Mesothelial cell of epicardium (in vitro differentiated cells): ENCODE results near the gene UGT1A8. TPM values are rescaled to one million over a fixed set of nuclear protein-coding genes. Genes with fewer than 3 reads are reported as not detected.
"Not testable (repeated sequence)": the region's sequence is repeated elsewhere in the genome, so short reads cannot be mapped to it uniquely, and the experiment has no call there.

ENCODE experiments used
- DNase-seq, 2 experiments: peaks; one replicate each; pipeline ENCODE4 v3.0.0; 2021; ENCODE audit warnings: low spot score in 2 of 2; ENCODE audit not compliant: unreplicated experiment in 2 of 2
- H3K27ac Mint-ChIP-seq: 2 replicates; pipeline ENCODE4 v1.8.0; 2021; ENCODE audit warnings: mixed read lengths
- H3K27me3 Mint-ChIP-seq: 2 replicates; pipeline ENCODE4 v1.8.0; 2021; ENCODE audit warnings: low read depth, mixed read lengths
- H3K36me3 Mint-ChIP-seq: 2 replicates; pipeline ENCODE4 v1.8.0; 2021; ENCODE audit warnings: mixed read lengths
- H3K4me1 Mint-ChIP-seq: 2 replicates; pipeline ENCODE4 v1.8.0; 2021; ENCODE audit warnings: mixed read lengths
- H3K4me3 Mint-ChIP-seq: 2 replicates; pipeline ENCODE4 v1.8.0; 2021; ENCODE audit warnings: mild to moderate bottlenecking, moderate library complexity, mixed read lengths
- H3K9me3 Mint-ChIP-seq: 2 replicates; pipeline ENCODE4 v1.8.0; 2021; ENCODE audit warnings: mixed read lengths
- total RNA-seq: library from RNA; stranded (reverse); gene quantifications from 3 replicates; pipeline ENCODE4 v1.2.1, GENCODE V29; 2021
- TF ChIP-seq, protein P1 (sequence below): fragments of 200-600 bp; sonication (generic); IDR thresholded peaks from one replicate; pipeline ENCODE4 v1.5.0; 2021; ENCODE audit warnings: antibody characterized with exemption; ENCODE audit not compliant: unreplicated experiment

Gene UGT1A8
- total RNA-seq, 1 donor from 2014 or later: not detected

DNA sequence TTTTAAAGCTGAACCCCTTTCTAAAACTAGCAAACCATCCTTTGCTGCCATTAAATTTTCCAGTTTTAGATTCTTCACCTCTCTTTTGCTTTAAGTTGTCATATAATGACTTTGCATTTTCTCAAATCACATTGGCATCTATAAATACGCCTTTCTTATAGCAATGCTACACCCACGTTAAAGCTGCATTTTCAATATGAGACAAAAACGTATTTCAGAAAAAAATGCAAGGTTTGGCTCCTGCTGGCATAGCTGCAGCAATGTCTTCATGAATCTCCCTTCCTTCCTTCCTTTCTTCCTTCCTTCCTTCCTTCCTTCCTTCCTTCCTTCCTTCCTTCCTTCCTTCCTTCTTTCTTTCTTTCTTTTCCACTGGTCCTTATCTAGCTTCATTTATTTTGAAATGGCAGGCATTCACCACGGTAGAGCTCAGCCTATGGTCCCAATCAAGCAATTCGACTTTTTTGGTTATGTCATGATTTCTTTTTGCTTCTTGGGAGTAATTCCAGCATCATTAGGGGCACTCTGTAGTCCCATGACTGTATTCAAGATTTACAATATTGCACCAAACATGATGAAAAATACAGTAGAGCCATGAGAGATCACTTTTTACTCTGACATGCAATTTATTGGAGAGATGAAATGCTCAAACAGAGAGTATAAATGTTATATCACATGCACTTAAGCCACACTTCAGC lies 10.0 kb downstream of the UGT1A8 start:
- peaks cover 45% of the 10 kb centered on the region for H3K9me3 Mint-ChIP-seq
- H3K27me3 Mint-ChIP-seq: peaks cover 15% of the 10 kb centered on the region
- H3K4me3 Mint-ChIP-seq: no peak overlapping the region
- no peak for DNase-seq
- TF ChIP-seq, protein P1, sequence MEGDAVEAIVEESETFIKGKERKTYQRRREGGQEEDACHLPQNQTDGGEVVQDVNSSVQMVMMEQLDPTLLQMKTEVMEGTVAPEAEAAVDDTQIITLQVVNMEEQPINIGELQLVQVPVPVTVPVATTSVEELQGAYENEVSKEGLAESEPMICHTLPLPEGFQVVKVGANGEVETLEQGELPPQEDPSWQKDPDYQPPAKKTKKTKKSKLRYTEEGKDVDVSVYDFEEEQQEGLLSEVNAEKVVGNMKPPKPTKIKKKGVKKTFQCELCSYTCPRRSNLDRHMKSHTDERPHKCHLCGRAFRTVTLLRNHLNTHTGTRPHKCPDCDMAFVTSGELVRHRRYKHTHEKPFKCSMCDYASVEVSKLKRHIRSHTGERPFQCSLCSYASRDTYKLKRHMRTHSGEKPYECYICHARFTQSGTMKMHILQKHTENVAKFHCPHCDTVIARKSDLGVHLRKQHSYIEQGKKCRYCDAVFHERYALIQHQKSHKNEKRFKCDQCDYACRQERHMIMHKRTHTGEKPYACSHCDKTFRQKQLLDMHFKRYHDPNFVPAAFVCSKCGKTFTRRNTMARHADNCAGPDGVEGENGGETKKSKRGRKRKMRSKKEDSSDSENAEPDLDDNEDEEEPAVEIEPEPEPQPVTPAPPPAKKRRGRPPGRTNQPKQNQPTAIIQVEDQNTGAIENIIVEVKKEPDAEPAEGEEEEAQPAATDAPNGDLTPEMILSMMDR: no peak
- H3K27ac Mint-ChIP-seq: no peak overlapping the region
- H3K36me3 Mint-ChIP-seq: no peaks in the 10 kb centered on the region
- H3K4me1 Mint-ChIP-seq: no peaks in the 10 kb centered on the region

DNA sequence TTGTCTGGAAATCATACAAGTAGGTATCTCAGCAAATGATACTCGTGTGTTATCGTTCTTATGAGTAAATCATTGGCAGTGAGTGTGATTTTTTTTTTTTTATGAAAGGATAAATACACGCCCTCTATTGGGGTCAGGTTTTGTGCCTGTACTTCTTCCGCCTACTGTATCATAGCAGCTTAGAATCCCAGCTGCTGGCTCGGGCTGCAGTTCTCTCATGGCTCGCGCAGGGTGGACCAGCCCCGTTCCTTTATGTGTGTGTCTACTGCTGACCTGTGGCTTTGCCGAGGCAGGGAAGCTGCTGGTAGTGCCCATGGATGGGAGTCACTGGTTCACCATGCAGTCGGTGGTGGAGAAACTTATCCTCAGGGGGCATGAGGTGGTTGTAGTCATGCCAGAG lies 18.9 kb downstream of the UGT1A8 start, which contains the start of gene UGT1A10:
Gene UGT1A10, plus strand, starts transcription at position 143 of the 400 bp plus-strand sequence. Its CDS starts 75 bp downstream, at position 218.
- H3K36me3 Mint-ChIP-seq, H3K4me3 Mint-ChIP-seq, H3K27ac Mint-ChIP-seq, DNase-seq, H3K4me1 Mint-ChIP-seq: not testable (repeated sequence)
- Mint-ChIP-seq H3K27me3 (peaks cover 34% of the 10 kb centered on the region), H3K9me3 (peaks cover 25% of the 10 kb centered on the region)

DNA sequence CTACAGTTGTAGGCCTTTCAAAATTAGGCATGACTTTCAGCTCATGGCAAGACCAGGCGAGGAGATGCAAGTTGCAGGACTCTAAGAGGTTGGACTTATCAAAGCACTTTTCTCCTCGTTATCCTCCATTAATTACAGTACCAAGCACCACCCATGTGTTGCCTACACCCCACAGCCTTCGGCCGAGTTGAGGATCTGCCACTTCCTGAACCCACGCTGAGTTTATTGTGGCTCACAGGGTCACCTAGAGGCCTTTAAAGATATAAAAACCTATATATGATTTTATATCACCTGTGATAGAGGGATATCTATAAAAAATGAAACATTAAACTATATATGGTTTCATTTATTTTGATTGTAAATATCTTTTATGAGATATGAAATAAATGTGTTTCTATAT lies 21.4 kb downstream of the UGT1A8 start:
- DNase-seq: no peak
- TF ChIP-seq, protein P1: no peak
- Mint-ChIP-seq H3K27me3 (peaks cover 30% of the 10 kb centered on the region), H3K4me1 (no peaks in the 10 kb centered on the region), H3K9me3 (peaks cover 19% of the 10 kb centered on the region), H3K4me3 (no peak overlapping the region), H3K36me3 (no peaks in the 10 kb centered on the region), H3K27ac (no peak overlapping the region)

DNA sequence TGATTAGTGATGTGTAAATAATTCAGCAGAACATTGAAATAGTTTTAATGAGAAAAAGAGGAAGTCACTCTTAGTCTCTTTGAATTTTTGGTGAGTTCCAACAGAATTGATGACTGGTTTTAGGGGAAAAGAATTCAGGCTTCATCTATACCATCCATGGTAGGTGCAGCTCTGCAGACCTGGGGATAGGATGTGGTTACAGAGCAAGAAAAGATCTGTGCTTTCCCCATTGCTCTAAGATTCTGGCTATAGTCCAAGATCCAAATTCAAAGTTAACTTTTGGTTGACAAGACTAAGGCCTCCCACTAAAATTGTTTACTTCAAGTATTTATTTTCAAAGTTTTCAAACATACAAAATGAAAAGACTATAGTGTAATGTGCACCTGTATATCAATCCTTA lies 22.4 kb downstream of the UGT1A8 start:
- H3K4me1 Mint-ChIP-seq: no peaks in the 10 kb centered on the region

DNA sequence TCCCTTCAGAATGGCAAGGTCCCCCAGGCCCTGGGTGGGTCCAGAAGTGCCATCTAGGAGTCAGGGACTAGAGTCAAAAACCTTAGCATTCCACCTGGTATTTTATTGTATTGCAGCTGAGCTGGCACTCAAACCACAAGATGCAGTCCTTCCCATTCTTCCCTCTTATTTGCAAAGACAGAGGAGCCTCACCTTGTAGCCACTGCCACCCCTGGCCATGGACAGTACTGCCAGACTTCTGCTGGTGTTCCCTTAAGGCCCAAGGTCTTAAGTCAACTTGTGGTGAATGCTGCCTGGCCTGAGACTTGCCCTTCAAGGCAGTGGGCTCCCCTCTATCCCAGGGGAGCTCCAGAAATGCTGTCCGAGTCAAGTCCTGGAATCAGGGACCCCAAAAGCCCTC lies 25.7 kb downstream of the UGT1A8 start:
- TF ChIP-seq, protein P1: no peak
- H3K27me3 Mint-ChIP-seq: peaks cover 11% of the 10 kb centered on the region
- H3K9me3 Mint-ChIP-seq: peaks cover 39% of the 10 kb centered on the region
- H3K36me3 Mint-ChIP-seq: no peaks in the 10 kb centered on the region
- DNase-seq: no peak
- no peak overlapping the region for H3K27ac Mint-ChIP-seq
- no peak overlapping the region for H3K4me3 Mint-ChIP-seq
- no peaks in the 10 kb centered on the region for H3K4me1 Mint-ChIP-seq

More for the DNA sequence above, 22.4 kb downstream of the UGT1A8 start:
- peaks cover 21% of the 10 kb centered on the region for H3K9me3 Mint-ChIP-seq
- H3K4me3 Mint-ChIP-seq: no peak overlapping the region
- no peaks in the 10 kb centered on the region for H3K36me3 Mint-ChIP-seq
- TF ChIP-seq, protein P1: no peak
- no peak overlapping the region for H3K27ac Mint-ChIP-seq
- no peak for DNase-seq
- peaks cover 22% of the 10 kb centered on the region for H3K27me3 Mint-ChIP-seq

DNA sequence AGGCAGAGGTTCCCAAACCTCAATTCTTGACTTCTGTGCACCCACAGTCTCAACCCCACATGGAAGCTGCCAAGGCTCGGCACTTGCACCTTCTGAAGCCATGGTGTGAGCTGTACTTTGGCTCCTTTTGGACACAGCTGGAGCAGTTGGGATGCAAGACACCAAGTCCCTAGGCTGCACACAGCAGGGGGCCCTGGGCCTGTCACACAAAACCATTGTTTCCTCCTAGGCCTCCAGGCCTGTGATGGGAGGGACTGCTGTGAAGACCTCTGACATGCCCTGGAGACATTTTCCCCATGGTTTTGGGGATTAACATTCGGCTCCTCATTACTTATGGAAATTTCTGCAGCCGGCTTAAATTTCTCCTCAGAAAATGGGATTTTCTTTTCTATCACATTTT lies 28.6 kb downstream of the UGT1A8 start:
- H3K27ac Mint-ChIP-seq, H3K4me3 Mint-ChIP-seq, DNase-seq, H3K36me3 Mint-ChIP-seq, H3K4me1 Mint-ChIP-seq, H3K27me3 Mint-ChIP-seq: not testable (repeated sequence)
- peaks cover 39% of the 10 kb centered on the region for H3K9me3 Mint-ChIP-seq
